Subcutaneous abdominal adipose tissue (tissue), 5 donors: ENCODE data around the gene HDAC5.
"Not testable (repeated sequence)": the region's sequence is repeated elsewhere in the genome, so short reads cannot be mapped to it uniquely, and the experiment has no call there.

Source experiments
- H3K27ac ChIP-seq: one replicate; pipeline ENCODE4 v1.7.0; 2013; ENCODE audit warnings: low read depth, mild to moderate bottlenecking, inconsistent platforms, low read length, moderate library complexity
- H3K27me3 ChIP-seq, 5 donors: one replicate each; pipeline ENCODE4 v1.7.0; 2013; ENCODE audit warnings: low read length in 5 of 5, inconsistent platforms in 1 of 5; ENCODE audit not compliant: control insufficient read depth in 5 of 5, insufficient read depth in 4 of 5
- H3K36me3 ChIP-seq, 5 donors: one replicate each; pipeline ENCODE4 v1.7.0; 2013; ENCODE audit warnings: low read length in 5 of 5; ENCODE audit not compliant: control insufficient read depth in 5 of 5, insufficient read depth in 5 of 5
- H3K4me1 ChIP-seq, 5 donors: one replicate each; pipeline ENCODE4 v1.7.0; 2013; ENCODE audit warnings: low read length in 5 of 5, mild to moderate bottlenecking in 3 of 5, moderate library complexity in 1 of 5; ENCODE audit not compliant: control insufficient read depth in 5 of 5, insufficient read depth in 5 of 5
- H3K4me3 ChIP-seq, 5 donors: one replicate each; pipeline ENCODE4 v1.7.0; 2013; ENCODE audit warnings: low read length in 5 of 5, low read depth in 1 of 5
- H3K9ac ChIP-seq, 5 donors: one replicate each; pipeline ENCODE4 v1.7.0; 2013; ENCODE audit warnings: low read length in 5 of 5, mild to moderate bottlenecking in 4 of 5, moderate library complexity in 3 of 5
- H3K9me3 ChIP-seq, 5 donors: one replicate each; pipeline ENCODE4 v1.7.0; 2013; ENCODE audit warnings: low read length in 5 of 5; ENCODE audit not compliant: control insufficient read depth in 5 of 5
- donor health status: healthy.
- donor health status: healthy.
- donor health status: healthy.
- donor health status: healthy.
- donor health status: healthy.

HDAC5 gene

GRCh38 chr17:44149750-44150329 lies 26.4 kb upstream of the HDAC5 start:
- H3K4me3 ChIP-seq = no peak overlapping the region
- H3K9me3 ChIP-seq = no peaks in the 10 kb centered on the region
- peaks cover 0 to 6% (median 2%) of the 10 kb centered on the region in 5 donors for H3K36me3 ChIP-seq
- peaks cover 2 to 26% (median 17%) of the 10 kb centered on the region in 5 donors for H3K4me1 ChIP-seq
- no peak overlapping the region for H3K9ac ChIP-seq
- H3K27me3 ChIP-seq = no peaks in the 10 kb centered on the region
- H3K27ac ChIP-seq = no peak overlapping the region

DNA sequence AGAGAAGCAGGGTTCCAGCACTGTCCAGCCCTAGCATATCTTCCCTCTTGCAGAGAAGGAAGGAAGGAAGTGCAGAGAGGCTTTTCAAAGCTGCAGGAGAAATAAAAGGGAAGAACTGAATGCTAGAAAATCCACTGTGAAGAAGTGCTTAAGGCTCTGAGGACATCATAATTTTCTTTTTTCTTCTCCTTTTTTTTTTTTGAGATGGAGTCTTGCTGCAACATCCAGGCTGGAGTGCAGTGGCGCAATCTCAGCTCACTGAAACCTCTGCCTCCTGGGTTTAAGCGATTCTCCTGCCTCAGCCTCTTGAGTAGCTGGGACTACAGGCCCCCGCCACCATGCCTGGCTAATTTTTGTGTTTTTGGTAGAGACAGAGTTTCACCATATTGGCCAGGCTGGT lies 25.6 kb upstream of the HDAC5 start:
- not testable (repeated sequence) for H3K9me3 ChIP-seq, H3K27me3 ChIP-seq, H3K4me3 ChIP-seq, H3K36me3 ChIP-seq, H3K27ac ChIP-seq
- peaks cover 2 to 30% (median 17%) of the 10 kb centered on the region in 5 donors for H3K4me1 ChIP-seq
- peak overlapping the region in 2 of 5 donors; percentile 23 to 32 for H3K9ac ChIP-seq

- H3K4me1 ChIP-seq = peaks cover 2 to 38% (median 21%) of the 10 kb centered on the region in 5 donors
Observed at GRCh38 chr17:44147812-44148211, 24.4 kb upstream of the HDAC5 start.

DNA sequence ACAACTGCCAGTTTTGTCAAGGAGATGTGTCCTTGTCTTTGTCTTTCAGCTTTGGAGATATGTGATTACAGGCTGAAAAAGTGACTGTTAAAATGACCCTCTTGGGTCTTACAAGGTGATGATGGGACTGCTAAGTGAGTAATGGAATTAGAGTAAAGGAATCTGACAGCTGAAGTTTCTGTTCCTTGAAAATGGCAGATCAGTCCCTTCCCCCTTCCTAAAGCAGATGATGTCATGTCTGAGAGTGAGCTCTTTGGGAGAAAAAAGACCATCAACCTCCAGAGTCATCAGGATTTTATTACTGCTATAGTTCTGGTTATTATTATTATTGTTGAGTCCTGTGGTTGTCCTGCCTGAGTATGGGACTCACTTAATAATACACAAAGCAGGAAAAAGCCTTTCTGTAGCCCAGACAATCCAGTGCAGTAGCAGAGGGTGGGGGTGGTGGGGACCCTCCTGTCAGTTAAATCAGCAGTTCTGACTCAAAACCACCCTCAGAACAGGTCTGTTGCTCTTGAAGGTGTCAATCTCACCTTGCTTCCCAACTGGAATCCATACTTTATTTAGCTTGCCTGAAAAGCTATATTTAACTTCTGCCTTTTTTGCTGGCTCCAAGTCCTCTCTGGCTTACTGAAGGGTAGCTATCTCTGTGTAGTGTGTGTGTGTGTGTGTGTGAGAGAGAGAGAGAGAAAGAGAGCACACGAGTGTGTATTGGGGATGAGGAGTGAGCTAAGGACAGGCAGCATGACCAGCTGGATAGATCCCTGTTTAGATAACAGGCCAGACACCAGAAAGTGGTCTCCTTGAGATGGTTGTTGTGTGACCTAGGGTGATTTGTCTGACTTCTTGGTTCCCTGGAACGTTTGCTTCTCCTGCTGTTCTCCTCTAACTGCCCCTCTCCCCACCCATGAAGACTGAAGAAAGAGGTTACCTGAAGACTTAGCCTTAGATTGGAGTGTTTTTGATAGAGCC lies 23.2 kb upstream of the HDAC5 start:
- Histone ChIP-seq H3K9me3 (no peaks in the 10 kb centered on the region), H3K27me3 (no peaks in the 10 kb centered on the region), H3K4me3 (no peak overlapping the region), H3K36me3 (no peaks in the 10 kb centered on the region), H3K9ac (peak overlapping the region in 3 of 5 donors; percentile 7 to 56 (median 51)), H3K27ac (no peak overlapping the region), H3K4me1 (peaks cover 4 to 48% (median 31%) of the 10 kb centered on the region in 5 donors)

More at GRCh38 chr17:44147812-44148211, 24.4 kb upstream of the HDAC5 start:
- no peaks in the 10 kb centered on the region for H3K27me3 ChIP-seq
- no peak overlapping the region for H3K27ac ChIP-seq
- no peaks in the 10 kb centered on the region for H3K9me3 ChIP-seq
- H3K36me3 ChIP-seq = peaks cover 0 to 3% (median 0%) of the 10 kb centered on the region in 5 donors
- H3K9ac ChIP-seq = peak overlapping the region in 2 of 5 donors; percentile 30 to 44
- no peak overlapping the region for H3K4me3 ChIP-seq

DNA sequence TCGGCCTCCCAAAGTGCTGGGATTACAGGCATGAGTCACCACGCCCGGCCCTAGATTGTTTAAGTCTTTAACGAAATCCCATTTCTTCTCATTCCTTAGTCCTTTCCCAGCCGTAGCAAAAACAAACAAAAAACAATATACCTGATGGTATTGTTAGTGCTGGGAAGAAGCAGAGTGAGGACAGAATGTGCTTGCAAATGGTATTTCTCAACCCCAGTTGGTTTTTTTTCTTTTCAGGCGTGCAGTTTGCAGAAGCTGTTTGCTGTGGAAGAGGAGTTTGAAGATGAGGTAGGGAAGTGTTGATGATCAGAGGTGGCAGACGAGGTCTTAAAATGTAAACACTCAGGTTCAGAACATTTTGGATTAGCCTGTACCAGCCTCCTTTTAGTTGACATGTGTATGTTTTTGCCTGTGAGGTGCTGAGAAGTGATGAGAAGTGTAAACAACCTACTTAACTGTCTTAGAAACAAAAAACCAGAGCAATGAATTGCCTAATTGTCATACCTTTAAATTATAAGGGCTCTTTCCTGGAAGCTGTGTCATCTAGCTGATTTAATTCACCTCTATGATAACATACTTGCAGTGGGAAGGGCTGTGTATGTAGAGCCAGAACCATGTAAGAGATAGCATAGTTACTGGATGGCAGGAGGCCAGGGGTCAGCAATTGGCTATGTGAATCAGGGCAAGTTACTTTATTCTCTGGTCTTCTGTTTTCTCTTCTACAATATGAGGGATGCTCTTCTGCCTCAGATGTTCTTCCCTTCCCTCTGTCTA lies 21.7 kb upstream of the HDAC5 start:
- H3K4me3 ChIP-seq = no peak overlapping the region
- no peaks in the 10 kb centered on the region for H3K9me3 ChIP-seq
- no peaks in the 10 kb centered on the region for H3K27me3 ChIP-seq
- H3K36me3 ChIP-seq = no peaks in the 10 kb centered on the region
- H3K4me1 ChIP-seq = peaks cover 4 to 48% (median 31%) of the 10 kb centered on the region in 5 donors
- H3K27ac ChIP-seq = no peak overlapping the region
- H3K9ac ChIP-seq = no peak overlapping the region

- not testable (repeated sequence) for H3K27ac ChIP-seq, H3K27me3 ChIP-seq, H3K9me3 ChIP-seq, H3K9ac ChIP-seq, H3K36me3 ChIP-seq, H3K4me3 ChIP-seq
- peaks cover 4 to 46% (median 30%) of the 10 kb centered on the region in 5 donors for H3K4me1 ChIP-seq
Observed at GRCh38 chr17:44143921-44144320, 20.5 kb upstream of the HDAC5 start.

DNA sequence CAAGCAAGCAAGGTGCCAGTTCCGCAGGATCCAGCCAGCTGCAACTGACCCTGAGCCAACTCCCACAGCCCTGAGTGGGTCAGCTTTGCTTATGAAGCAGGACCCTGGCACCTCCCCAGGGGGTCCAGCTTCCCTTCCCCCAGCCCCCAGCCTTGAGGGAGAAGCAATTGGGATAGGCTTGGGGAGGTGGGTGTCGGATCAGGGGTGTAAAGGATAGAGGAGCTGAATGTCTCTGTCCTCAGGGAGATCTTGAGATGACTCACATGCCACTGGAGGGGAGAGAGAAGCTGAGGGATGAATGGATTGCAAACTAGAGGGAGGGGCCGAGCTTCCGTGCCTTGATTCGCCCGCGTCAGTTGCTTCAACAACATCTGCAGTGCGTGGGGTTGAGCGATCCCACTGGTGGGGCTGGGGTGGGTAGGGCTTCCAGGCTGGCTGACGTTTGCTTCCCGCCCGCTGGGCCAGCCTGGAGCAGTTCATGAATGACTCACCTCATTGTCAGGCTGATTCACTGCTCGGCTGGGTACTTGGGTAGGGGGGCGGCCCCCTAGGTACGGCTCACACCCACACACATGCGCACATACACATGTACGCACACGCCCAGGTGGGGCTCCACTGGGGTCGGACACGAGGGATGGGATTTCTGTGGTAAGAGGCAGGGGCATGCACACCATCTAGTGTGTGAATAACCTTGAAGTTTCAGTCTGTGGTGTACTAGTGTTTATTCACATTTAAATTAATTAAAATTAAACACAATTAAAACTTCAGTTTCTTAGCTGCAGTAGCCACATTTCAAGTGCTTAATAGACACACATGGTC lies 14.7 kb upstream of the HDAC5 start:
- Histone ChIP-seq H3K4me1 (peaks cover 3 to 21% (median 16%) of the 10 kb centered on the region in 5 donors), H3K27me3 (peaks cover 0 to 5% (median 3%) of the 10 kb centered on the region in 5 donors), H3K9me3 (no peaks in the 10 kb centered on the region), H3K27ac (no peak overlapping the region), H3K36me3 (no peaks in the 10 kb centered on the region), H3K4me3 (no peak overlapping the region), H3K9ac (peak overlapping the region in 1 of 5 donors; percentile 27)

DNA sequence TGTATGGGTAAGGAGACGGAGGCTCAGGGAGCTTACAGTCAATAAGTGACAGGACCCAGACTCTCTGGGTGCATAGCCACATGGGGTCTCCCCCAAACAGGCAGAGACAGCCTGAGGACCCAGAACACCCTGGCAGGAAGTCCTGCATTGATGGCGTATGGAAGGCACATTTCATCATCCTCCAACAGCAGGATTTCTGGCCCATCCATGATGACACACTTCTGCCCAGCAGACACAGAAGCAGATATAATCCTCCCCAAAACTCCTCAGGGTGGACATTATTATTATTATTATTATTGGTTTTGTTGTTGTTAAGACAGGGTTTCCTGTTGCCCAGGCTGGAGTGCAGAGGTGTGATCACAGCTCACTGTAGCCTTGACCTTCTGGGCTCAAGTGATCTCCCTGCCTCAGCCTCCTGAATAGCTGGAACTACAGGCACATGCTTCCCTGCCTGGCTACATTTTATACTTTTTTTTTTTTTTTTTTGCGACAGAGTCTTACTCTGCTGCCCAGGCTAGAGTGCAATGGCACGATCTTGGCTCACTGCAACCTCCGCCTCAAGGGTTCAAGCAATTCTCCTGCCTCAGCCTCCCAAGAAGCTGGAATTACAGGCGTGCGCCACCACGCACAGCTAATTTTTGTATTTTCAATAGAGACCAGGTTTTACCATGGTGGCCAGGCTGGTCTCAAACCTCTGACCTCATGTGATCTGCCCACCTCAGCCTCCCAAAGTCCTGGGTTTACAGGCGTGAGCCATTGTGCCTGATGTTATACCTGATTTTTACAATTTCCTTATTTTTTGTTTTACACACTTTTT lies 11.5 kb upstream of the HDAC5 start:
- Histone ChIP-seq H3K9ac (no peak overlapping the region), H3K9me3 (no peaks in the 10 kb centered on the region)

More for the DNA sequence above, 11.5 kb upstream of the HDAC5 start:
- no peaks in the 10 kb centered on the region for H3K36me3 ChIP-seq
- H3K27me3 ChIP-seq = peaks cover 0 to 5% (median 3%) of the 10 kb centered on the region in 5 donors
- H3K27ac ChIP-seq = no peak overlapping the region
- peaks cover 0 to 10% (median 7%) of the 10 kb centered on the region in 5 donors for H3K4me1 ChIP-seq
- H3K4me3 ChIP-seq = no peak overlapping the region
